Stimulated activated CD8-positive, alpha-beta memory T cell treated with anti-CD3 and anti-CD28 coated beads, Interleukin-15, amount 100 ng/mL, for 48 hours (primary cell): ENCODE data around the gene TMPRSS3.

ENCODE experiments used
- DNase-seq, 2 donors: peaks; one replicate each; pipeline ENCODE4 v3.0.0-alpha.2; 2020; ENCODE audit warnings: low read depth in 2 of 2

The TMPRSS3 gene

GRCh38 chr21:42332557-42333317, 63.1 kb downstream of the TMPRSS3 start:
- no peak for DNase-seq

- DNase-seq, result no peak
Measured at GRCh38 chr21:42331660-42332059, 64.2 kb downstream of the TMPRSS3 start.

DNA sequence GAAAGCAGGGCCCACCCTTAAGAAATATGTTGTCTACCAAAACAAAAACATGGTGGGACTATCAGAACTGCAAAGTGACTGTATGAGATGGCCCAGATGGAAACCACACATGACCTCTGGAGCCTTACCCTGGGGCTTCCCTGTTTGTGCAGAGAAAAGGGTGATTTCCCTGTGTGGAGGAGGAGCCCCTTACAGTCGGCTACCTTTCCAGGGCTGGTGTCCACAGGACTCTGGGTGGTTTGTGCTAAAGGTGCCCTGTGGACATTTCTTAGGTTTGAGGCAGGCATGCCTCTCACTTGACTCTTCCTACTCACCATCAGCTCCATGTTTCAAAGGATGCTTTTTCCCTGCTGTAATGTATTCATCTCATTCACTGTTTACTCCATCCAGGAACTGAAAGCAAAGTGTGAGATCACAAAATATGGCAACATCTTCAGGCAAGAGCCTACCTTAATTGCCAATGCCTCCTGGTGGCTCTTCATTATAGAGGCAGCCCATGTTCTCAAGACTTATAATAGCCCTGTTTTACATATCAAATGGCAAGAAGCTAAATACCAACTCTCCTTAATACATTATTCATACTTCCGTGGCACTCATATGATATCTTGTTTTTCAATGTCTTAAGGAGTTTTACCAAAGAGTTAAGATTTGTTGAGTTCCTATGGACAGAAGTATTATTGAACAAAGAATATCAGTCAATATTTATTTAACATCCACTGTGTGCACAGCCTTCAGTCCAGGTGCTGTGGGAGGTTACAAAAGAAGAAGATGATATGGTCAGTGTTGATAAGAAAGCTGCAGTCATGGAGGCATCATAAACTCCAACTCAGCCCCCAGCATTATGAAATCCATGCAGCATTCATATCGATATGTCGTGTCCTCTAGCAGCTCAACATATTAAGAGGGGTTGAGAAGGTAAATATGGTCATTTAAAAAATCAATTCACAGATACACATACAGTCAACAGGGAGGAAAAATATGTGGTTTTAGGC, 65.2 kb downstream of the TMPRSS3 start:
- no peak for DNase-seq

DNA sequence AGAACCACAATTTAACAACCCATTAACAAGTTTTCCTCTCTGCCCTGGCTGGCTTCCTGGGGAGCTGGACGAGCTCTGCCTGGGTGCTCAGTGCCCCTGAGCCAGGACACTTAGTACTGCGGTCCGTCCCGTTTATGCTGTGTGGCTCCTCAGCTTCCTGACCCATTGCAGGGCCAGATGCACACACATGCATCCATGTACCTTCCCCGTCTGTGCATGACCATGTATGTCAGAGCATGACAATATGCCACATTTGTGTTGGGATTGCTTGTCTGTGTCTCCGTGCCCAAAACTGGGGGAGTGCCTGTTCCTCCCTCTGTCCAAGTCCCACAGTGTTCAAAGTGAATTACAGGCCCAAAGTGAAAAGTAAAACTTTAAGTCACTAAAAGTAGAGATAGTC, 71.0 kb downstream of the TMPRSS3 start:
- no peak for DNase-seq
